T47D (cell line): ENCODE results near the gene CDH1.
"Not testable (repeated sequence)": the region's sequence is repeated elsewhere in the genome, so short reads cannot be mapped to it uniquely, and the experiment has no call there.

Experiments used
- DNase-seq, 2 experiments: peaks; one replicate each; pipeline versions ENCODE4 v3.0.0 to v3.0.0-alpha.2; 2011 to 2012; ENCODE audit warnings: low read depth in 1 of 2, low spot score in 1 of 2
- JUND ChIP-seq: IDR thresholded peaks from 2 replicates; pipeline ENCODE4 v1.6.1; 2012; ENCODE audit warnings: low read depth
- in situ Hi-C: cut with HindIII; loops from 2 replicates; pipeline ENCODE4 v1.10.0; 2016; ENCODE audit warnings: low sequenced_read_pairs, low pct_unique_long_range_greater_than_20kb

The CDH1 gene

DNA sequence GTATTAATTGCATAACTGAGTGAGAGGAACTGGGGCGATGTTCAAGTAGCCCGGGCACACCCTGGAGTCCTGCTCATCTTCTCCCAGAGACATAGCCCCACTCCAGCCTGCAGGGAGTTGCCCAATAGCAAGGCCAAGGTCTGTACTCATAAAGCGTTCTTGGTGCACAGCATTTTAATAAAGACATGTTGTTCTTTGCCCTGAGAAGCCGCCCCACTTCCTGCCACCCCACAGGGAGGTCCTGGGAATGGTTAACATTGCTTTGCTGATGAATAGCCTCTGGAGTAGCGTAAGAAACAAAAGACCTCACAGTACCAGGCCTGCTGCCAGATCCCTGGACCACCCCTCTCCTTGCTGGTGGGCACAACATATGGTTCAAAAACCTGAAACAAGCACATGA, 21.6 kb upstream of the CDH1 start:
- in situ Hi-C loops: no loop called here
- DNase-seq: no peak
- TF ChIP-seq JUND: no peak

DNA sequence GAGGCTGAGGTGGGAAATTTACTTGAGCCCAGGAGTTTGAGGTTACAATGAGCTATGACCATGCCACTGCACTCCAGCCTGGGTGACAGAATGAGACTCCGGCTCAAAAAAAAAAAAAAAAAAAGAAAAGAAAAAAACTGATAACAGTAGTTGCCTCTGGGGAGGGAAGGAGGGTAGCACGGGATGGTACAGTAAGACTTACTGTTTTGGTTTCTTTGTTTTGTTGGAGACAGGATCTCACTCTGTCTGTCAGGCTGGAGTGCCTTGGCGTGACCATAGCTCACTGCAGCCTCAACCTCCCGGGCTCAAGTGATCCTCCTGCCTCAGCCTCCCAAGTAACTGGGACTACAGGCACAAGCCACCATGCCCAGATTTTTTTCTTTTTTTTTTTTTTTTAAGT, 20.6 kb upstream of the CDH1 start:
- DNase-seq, in situ Hi-C loops: not testable (repeated sequence)

DNA sequence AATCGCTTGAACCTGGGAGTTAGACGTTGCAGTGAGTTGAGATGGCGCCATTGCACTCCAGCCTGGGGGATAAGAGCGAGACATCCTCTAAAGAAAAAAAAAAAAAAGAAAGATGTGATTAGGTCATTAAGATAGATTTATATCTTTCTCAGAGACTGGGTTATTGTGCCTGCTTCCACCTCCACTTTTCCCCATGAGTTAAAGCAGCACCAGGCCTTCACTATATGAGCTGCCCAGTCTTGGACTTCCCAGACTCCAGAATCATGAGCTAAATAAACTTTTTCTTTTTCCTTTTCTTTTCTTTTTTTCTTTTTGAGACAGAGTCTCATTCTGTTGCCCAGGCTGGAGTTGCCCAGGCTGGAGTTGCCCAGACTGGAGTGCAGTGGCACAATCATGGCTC, 19.4 kb upstream of the CDH1 start:
- no peak for TF ChIP-seq JUND
- in situ Hi-C loops: no loop called here
- DNase-seq: no peak

DNA sequence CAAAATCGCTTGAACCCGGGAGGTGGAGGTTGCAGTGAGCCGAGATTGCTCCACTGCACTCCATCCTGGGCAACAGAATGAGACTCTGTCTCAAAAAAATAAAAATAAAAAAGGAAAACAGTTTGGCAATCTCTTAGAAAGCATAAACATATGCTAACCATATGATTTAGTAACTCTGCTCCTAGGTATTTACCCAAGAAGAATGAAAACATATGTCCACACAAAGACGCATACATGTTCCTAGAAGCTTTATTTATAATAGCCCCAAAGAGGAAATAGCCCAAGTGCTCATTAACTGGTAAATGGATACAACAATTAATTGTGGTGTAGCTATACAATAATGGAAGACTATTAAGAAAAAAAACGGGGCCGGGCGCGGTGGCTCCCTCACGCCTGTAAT, 18.5 kb upstream of the CDH1 start:
- no peak for DNase-seq
- in situ Hi-C loops: no loop called here
- TF ChIP-seq JUND: no peak

DNA sequence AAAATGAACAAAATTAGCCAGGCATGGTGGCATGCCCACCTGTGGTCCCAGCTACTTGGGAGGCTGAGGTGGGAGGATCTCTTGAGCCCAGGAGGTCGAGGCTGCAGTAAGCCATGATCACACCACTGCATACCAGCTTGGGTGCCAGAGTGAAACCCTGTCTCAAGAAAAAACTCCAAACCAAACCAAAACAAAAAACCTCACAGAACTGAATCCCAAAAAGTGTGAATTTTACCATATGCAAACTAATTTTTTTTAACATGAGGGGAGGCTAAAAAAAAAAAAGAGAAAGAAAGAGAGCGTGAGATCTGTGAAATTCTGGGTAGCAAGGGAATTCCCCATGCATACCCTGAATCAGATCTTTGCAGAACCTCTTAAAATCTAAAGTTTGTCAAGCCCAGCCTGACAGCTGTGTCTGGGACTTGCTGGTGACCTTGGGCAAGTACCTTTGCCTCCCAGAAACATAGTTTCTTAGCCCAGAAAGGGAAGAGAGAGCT, 17.1 kb upstream of the CDH1 start:
- DNase-seq: no peak
- in situ Hi-C loops: no loop called here
- TF ChIP-seq JUND: no peak

DNA sequence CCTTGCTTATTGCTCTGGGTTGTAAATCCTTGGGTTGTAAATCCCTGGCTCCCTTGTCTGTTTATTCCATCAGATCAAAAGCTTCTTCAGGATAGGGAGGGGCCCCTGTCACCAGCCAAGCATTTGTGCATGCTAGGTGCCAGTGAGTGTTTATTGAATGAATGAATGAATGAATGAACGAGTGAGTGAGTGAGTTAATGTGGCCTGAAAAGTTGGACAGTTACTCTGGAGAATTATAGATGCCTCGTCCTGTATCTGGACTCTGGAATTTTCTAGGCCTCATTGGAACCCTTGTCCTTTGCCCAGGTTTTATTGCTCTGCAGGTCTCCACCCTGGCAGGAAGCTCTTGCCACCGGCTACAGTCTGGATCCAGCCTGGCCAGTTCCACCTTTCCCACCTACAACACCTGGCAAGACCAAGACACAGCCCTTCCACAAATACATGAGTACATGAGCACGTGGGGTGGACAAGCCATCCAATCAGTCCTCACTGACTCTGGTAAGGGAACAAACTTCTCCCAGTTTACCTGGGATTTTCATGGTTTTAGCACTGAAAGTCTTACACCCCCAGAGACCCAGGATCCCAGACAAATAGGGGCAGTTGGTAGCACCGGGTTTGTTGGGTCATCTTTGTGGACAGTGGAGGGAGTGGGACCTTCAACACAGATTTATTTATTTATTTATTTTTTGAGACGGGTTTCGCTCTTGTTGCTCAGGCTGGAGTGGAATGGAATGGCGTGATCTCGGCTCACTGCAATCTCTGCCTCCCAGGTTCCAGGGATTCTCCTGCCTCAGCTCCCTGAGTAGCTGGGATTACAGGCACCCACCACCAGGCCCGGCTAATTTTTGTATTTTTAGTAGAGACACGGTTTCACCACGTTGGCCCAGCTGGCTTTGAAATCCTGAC, 14.7 kb upstream of the CDH1 start:
- peak; percentile 45 to 88 for DNase-seq
- in situ Hi-C loops: no loop called here
- TF ChIP-seq JUND: no peak

DNA sequence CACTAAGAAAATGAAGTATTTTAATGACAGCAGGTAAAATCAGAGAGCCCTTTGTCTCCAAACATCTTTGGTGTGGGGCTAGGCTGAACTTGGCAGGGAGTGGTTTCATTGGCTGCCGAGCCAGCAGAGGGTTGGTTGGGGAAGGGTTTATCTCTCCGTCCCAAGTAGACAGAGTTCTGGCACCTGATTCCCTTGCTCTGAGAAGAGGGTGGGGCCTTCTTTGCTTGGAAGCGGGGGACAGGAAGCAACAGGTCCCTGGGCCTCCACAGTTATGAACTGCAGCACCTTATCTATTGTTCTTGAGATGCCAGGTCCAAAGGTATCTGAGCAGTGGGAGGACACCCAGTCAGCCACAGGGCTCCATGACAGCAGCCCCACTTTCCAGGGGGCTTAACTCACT, 12.3 kb upstream of the CDH1 start:
- DNase-seq: no peak
- no peak for TF ChIP-seq JUND
- in situ Hi-C loops: no loop called here

DNA sequence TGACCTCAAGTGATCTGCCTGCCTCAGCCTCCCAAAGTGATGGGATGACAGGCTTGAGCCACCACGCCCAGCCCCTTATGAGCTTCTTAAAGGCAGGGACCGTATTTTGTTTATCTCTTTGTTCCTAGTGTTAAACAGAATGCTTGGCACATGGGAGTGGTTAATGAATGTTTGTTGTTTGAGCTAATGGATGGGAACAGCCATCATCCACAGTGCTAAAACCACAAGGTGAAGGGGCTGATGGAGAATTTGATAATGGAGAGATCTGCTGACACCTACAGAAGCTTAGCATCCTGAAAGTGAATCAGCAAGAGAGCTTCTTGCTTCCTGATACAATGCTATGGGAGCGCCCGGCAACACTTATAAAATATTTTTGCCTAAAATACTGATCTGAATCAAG, 8.6 kb upstream of the CDH1 start:
- DNase-seq: no peak
- in situ Hi-C loops: no loop called here
- TF ChIP-seq JUND: no peak

DNA sequence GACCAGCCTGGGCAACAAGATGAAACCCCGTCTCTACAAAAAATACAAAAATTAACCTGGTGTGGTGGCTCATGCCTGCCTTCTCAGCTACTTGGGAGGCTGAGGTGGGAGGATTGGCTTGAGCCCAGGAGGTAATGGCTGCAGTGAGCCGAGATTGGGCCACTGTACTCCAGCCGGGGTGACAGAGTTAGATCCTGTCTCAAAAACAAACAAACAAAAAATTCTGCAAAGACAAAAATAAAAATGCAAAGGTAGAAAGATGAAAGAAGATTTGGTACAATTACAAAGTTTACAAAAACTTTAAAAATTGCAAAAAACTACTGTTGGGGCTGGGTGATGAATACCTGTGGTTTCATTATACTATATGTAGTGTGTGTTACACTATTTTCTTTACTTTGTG, 5.5 kb upstream of the CDH1 start:
- TF ChIP-seq JUND: no peak
- no peak for DNase-seq
- in situ Hi-C loops: no loop called here

DNA sequence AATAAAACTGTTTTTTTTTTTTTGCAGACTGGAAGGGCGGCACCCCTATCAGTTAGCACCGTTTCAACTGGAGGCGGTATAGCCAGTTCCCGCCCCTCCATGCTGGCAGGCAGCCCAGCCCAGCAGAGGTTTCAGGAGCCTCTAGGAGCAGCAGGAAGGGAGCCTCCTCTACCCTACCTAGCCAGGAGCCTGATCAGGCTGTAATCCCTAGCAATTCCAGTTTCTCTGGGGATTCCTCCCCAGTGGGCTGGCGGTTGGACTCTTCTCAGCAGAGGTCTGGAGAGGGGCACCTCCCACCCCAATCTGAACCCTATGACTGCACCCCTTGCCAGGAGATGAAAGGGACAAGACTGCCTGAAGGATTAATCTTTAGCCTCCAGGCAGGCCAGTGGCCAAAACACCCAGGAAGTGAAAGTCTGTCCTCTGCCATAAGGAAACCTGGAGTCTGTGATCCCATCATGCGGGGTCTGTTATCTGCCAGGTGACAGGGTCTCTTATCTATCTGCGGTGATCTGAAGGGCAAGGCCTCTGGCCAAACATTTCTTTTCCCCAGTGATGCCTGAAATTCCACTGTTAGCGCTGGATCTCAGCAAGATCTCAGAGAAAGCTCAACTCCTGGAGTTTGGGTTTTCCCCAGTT, 4.9 kb upstream of the CDH1 start:
- in situ Hi-C loops: no loop called here
- peak in 1 of 2 experiments; percentile 76 for DNase-seq
- no peak for TF ChIP-seq JUND

DNA sequence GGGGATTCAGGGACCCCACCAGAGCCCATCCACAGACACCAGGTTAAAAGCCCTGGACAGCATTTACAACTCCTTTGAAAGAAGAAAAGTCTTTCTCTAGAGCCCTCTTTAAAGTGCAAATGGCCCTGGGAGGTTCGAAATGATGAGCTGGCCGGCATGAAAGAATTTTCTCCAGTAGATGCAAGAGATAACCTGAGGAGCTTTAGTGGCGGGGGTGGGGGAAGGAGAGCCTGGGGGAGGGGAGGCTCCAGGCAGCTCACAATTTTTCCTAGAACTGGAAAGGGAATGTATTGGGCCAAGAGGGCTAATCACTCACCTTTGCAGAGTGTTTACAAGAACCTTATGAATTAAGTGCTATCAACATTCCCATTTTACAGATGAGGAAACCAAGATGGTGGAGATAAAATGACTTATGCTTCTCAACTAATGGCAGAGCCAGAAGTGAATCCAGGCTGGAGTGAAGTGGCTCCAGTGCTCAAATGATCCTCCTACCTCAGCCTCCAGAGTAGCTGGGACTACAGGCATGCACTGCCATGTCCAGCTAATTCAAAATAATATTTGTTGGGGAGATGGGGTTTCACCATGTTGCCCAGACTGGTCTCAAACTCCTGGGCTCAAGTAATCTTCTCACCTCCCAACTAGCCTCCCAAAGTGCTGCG, 4.2 kb upstream of the CDH1 start:
- DNase-seq: no peak
- no peak for TF ChIP-seq JUND
- in situ Hi-C loops: no loop called here

DNA sequence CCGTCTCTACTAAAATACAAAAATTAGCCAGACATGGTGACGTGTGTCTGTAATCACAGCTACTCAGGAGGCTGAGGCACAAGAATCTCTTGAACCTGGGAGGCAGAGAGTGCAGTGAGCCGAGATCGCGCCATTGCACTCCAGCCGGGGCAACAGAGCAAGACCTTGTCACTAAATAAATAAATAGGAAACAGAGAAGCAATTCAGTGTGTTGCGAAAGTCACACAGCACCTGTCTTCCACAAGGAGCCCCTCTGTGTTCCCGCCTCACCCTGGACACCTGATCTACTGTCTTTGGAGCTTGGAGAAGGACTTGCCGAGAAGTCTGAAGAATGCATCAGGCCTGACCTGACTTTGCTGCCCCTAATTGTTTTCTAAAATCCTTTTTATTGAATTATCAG, 3.5 kb upstream of the CDH1 start:
- no peak for DNase-seq
- in situ Hi-C loops: no loop called here
- no peak for TF ChIP-seq JUND

DNA sequence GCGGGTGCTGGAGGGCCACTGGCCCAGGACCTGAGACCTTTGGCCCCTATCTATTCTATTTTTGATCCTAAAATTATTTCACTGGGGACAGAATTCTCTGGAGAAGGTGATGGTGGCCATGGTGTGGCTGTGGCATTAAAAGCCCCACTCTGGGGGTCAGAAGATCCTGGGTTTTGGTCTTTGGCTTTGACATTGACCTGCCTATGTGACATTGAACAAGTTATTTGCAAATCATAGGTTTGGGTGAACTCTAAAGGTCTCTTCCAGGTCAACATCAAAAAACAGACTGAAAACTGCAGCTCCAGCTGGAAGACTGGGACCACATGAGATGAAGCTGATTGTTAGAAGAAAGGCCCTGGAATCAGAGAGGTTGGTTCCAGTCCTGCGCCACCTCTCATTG, 2.3 kb upstream of the CDH1 start:
- in situ Hi-C loops: no loop called here
- no peak for DNase-seq
- no peak for TF ChIP-seq JUND
